ENCODE measurements around the gene NRG2. TPM values are rescaled to one million over a fixed set of nuclear protein-coding genes. Genes with fewer than 3 reads are reported as not detected.

NRG2 gene
- polyA plus RNA-seq, 3 donors = 0.72 to 1.7 (median 1.5) TPM

- DNase-seq (ENCODE audit: low read depth in 3 of 3, low spot score in 2 of 3) = no peak
Measured at GRCh38 chr5:139864716-139865483, 178.2 kb downstream of the NRG2 start.

GRCh38 chr5:139863855-139864558 is 179.1 kb downstream of the NRG2 start:
- DNase-seq (ENCODE audit: low read depth in 3 of 3, low spot score in 2 of 3) = peak in 1 of 3 donors; percentile 65

- DNase-seq (ENCODE audit: low read depth in 3 of 3, low spot score in 2 of 3) = no peak
Measured at GRCh38 chr5:139863361-139863760, 179.7 kb downstream of the NRG2 start.

GRCh38 chr5:139862803-139863202 is 180.3 kb downstream of the NRG2 start:
- no peak for DNase-seq (ENCODE audit: low read depth in 3 of 3, low spot score in 2 of 3)

GRCh38 chr5:139862313-139862712 is 180.8 kb downstream of the NRG2 start:
- DNase-seq (ENCODE audit: low read depth in 3 of 3, low spot score in 2 of 3) = no peak

GRCh38 chr5:139861889-139862207 is 181.3 kb downstream of the NRG2 start:
- no peak for DNase-seq (ENCODE audit: low read depth in 3 of 3, low spot score in 2 of 3)

- no peak for DNase-seq (ENCODE audit: low read depth in 3 of 3, low spot score in 2 of 3)
Measured at GRCh38 chr5:139861021-139861888, 181.8 kb downstream of the NRG2 start.

- DNase-seq (ENCODE audit: low read depth in 3 of 3, low spot score in 2 of 3) = no peak
Measured at GRCh38 chr5:139859013-139859412, 184.1 kb downstream of the NRG2 start.

- DNase-seq (ENCODE audit: low read depth in 3 of 3, low spot score in 2 of 3) = no peak
Measured at GRCh38 chr5:139856714-139857113, 186.4 kb downstream of the NRG2 start.

GRCh38 chr5:139855946-139856540 is 187.1 kb downstream of the NRG2 start:
- no peak for DNase-seq (ENCODE audit: low read depth in 3 of 3, low spot score in 2 of 3)

- no peak for DNase-seq (ENCODE audit: low read depth in 3 of 3, low spot score in 2 of 3)
Measured at GRCh38 chr5:139855451-139855850, 187.6 kb downstream of the NRG2 start.

GRCh38 chr5:139854953-139855352 is 188.1 kb downstream of the NRG2 start:
- DNase-seq (ENCODE audit: low read depth in 3 of 3, low spot score in 2 of 3) = no peak

GRCh38 chr5:139854029-139854605 is 189.0 kb downstream of the NRG2 start:
- DNase-seq (ENCODE audit: low read depth in 3 of 3, low spot score in 2 of 3) = no peak

GRCh38 chr5:139852696-139853095 is 190.4 kb downstream of the NRG2 start:
- no peak for DNase-seq (ENCODE audit: low read depth in 3 of 3, low spot score in 2 of 3)

GRCh38 chr5:139851558-139851957 is 191.5 kb downstream of the NRG2 start:
- DNase-seq (ENCODE audit: low read depth in 3 of 3, low spot score in 2 of 3) = no peak

- DNase-seq (ENCODE audit: low read depth in 3 of 3, low spot score in 2 of 3) = no peak
Measured at GRCh38 chr5:139850423-139851016, 192.6 kb downstream of the NRG2 start.

- DNase-seq (ENCODE audit: low read depth in 3 of 3, low spot score in 2 of 3) = no peak
Measured at GRCh38 chr5:139849942-139850341, 193.2 kb downstream of the NRG2 start.

- DNase-seq (ENCODE audit: low read depth in 3 of 3, low spot score in 2 of 3) = no peak
Measured at GRCh38 chr5:139849501-139849900, 193.6 kb downstream of the NRG2 start.

- no peak for DNase-seq (ENCODE audit: low read depth in 3 of 3, low spot score in 2 of 3)
Measured at GRCh38 chr5:139848508-139849100, 194.5 kb downstream of the NRG2 start.

Data from right renal cortex interstitium (tissue), 3 donors.